GM19438 (cell line): ENCODE data around the gene UBAC2.

Experiments
- ATAC-seq: cut with Tn5 transposase; IDR thresholded peaks from one replicate; pipeline ENCODE4 v1.9.1; 2021; ENCODE audit warnings: low read depth; ENCODE audit not compliant: unreplicated experiment

The UBAC2 gene, protein sequence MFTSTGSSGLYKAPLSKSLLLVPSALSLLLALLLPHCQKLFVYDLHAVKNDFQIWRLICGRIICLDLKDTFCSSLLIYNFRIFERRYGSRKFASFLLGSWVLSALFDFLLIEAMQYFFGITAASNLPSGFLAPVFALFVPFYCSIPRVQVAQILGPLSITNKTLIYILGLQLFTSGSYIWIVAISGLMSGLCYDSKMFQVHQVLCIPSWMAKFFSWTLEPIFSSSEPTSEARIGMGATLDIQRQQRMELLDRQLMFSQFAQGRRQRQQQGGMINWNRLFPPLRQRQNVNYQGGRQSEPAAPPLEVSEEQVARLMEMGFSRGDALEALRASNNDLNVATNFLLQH

DNA sequence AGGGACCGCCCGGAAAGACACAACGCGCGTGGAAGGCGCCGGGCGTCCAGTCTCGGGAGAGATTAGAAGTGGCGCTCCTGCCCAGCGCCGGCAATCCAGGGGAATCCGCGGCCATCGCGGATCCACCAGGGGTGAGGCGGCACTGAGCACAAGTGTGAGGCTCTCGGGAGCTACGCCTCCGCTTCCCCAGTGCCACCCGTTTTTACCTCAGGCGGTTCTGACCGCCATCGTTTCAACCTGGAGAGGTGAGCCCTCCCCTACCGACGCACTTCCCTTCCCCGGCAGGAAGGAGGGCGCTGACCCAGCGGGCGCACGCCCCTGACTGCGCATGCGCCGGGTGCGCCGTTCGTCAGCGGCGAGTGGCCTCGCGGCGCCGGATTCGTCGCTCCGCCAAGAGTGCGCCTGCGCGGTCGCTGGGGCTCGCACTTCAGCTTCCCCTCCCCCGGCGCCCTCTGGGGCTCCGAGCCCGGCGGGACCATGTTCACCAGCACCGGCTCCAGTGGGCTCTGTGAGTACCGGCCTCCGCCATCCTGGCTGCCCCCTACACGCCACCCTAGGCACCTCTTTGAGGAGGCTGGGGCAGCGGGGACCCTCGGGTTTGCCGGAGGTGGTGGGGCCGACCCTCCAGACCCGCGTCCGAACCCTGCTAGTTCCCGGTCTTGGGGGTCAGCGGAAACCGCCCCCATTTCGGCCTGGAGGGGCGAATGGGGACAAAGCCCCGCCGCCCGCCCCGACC, at the start of gene UBAC2:
TSS of gene UBAC2 (plus strand) at position 423 of the 736 bp plus-strand sequence. CDS start at position 478, 55 bp downstream.
- peak; percentile 64 for ATAC-seq

DNA sequence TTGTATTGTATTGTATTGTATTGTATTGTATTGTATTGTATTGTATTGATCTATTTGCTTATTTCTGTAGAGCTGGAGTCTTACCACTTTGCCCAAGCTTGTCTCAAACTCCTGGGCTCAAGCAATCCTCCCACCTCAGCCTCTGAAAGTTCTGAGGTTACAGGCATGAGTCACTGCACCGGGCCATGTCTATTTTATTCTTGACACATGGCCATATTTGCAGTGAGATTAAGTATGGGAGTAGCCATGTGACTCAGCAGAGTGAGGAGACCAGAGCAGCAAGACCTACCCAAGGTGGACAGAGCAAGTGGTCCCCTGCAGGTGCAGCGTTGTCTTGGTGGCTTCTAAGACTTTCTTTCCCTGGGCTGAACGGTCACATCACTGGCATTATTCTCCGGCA, 49.1 kb upstream of the UBAC2 start:
- no peak for ATAC-seq

DNA sequence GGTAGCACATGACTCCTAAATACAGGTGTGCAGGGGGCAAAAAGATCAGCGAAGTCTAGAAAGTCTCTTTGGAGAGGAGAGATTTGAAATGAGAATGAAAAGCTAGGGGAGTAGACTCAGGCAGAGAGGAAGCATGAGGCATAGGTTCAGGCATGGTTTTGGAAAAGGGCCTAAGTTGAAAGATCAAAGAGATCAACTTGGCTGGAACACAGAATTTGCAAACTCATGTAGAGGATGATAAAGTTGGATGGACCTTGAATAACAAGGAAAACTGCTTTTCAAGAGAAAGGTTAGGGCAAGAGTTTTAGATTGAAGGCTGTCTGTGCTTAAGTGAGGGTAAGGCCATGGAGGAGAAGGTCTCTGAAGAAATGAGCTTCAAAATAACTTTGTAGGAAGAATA, 47.4 kb upstream of the UBAC2 start:
- no peak for ATAC-seq

DNA sequence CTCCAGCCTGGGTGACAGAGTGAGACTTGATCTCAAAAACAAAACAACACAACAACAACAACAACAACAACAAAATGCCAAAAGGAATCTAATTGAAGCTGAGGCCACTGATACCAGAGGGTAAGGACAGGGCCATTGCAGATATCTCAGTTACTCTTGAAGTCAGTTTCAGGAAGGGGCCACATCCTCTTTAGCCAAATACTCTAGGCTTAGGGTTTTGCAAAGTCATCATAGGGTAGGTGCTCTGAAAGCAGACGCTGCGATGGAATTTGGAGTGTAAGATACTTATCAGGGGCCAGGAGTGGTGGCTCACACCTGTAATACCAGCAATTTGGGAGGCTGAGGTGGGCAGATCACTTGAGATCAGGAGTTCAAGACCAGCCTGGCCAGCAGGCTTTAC, 46.6 kb upstream of the UBAC2 start:
- no peak for ATAC-seq

DNA sequence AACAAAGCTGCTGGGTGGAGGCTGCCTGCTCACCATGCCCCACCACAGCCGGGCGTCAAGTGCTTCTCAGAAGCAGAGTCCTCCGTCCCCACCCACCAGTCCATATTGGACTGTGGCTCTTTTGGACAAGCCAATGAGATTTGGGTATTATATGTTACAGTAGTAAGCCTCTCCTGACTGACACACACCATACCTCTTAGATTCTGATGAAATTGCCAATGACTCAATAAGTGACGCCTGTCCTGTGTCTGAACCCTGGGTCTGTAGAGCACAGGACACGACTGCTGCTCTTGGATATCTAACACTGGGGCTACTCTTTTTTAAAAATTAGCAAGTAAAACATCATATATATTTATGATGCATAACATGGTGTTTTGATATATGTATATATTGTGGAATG, 44.8 kb upstream of the UBAC2 start:
- ATAC-seq: no peak

DNA sequence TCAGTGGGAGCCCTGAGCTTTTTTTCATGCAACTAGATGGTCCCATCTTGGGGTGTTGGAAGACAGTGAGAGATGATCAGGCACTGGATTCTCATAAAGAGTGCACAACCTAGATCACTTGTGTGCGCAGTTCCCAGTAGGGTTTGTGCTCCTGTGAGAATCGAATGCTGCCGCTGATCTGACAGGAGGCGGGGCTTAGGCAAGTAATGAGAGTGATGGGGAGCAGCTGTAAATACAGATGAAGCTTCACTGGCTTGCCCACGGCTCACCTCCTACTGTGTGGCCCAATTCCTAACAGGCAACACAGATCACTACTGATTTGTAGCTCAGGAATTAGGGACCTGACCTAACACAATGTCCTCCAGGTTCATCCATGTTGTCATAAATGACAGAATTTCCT, 43.6 kb upstream of the UBAC2 start:
- no peak for ATAC-seq

DNA sequence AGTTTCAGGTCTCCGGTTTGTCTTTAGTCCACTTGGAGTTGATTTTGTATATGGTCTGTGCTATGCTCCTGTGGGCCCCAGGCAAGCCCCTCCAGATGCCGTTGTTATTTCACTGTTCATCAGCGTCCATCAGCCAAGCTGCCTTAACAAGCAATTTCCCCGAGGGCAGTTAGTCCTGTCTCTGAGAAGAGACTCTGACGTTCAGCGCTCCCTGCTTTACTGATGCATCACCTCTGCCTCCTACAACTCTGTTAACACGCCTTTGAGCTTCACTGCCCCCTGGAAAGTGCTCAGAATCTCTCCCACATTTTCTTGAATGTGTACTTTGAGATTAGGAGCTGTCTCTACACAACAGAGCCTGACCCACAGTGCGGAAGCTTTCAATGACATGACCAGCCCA, 41.8 kb upstream of the UBAC2 start:
- ATAC-seq: no peak

DNA sequence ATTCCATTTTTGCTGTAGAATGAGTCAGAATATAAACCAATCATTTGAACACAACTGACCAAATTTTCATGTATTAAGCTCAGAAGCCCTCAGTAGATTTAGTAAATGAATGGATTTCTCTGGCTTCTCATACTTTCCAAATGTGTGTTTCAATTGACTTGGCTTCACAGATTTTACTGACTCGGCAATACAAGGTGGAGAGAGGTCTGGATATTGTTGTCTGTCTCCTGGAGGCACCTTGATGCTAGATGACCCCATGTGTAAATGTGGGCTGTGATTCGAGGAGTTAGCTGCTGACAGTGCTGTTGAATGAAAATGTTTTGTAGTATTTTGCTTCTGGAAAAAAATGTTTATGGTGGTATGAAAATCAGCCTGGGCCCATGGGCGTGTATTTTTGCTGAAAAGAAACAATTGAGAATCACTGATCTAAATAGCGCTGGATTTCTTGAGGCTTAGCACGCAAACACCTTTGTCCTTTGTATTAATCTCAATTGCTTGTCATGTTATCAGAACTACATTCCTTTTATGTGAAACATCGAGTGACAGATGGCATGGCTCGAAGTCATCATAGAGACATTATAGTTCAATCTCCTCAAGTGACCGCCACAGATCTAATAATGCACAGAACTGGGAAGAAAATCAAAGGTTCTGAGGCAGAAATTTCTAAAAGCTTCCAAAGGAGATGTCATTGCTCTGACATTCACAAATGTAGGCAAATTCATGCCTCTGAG, 41.2 kb upstream of the UBAC2 start:
- no peak for ATAC-seq

DNA sequence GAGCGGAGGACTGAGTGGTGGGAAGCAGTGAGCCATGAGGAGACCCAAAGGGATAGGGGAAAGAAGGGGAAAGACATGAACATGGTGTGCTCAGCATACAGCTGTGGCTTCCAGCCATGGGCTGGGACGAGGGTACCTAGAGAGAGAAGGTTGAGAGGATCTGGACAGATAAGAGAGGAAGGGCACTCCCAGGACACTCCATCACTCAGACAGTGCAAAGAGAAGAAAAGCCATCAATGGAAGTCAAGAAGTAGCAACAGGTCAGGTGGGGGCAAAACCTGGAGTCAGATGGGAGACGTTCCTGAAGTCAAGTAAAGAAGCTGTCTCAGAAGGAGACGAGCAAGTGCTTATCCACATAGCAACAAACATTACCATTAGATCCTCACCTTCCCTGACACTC, 40.2 kb upstream of the UBAC2 start:
- no peak for ATAC-seq

DNA sequence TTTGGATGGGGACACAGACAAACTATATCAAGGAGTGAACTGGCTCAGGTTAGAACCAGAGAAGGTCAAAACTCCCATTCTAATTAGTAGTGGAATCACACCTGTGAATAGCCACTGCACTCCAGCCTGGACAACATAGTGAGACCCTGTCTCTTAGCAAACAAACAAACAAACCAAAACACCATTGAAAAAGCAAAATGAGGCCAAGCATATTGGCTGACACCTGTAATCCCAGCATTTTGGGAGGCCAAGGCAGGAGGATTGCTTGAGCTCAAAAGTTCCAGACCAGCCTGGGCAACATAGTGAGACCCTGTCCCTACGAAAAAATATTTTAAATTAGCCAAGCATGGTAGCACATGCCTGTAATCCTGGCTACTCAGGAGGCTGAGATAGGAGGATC, 39.1 kb upstream of the UBAC2 start:
- no peak for ATAC-seq

DNA sequence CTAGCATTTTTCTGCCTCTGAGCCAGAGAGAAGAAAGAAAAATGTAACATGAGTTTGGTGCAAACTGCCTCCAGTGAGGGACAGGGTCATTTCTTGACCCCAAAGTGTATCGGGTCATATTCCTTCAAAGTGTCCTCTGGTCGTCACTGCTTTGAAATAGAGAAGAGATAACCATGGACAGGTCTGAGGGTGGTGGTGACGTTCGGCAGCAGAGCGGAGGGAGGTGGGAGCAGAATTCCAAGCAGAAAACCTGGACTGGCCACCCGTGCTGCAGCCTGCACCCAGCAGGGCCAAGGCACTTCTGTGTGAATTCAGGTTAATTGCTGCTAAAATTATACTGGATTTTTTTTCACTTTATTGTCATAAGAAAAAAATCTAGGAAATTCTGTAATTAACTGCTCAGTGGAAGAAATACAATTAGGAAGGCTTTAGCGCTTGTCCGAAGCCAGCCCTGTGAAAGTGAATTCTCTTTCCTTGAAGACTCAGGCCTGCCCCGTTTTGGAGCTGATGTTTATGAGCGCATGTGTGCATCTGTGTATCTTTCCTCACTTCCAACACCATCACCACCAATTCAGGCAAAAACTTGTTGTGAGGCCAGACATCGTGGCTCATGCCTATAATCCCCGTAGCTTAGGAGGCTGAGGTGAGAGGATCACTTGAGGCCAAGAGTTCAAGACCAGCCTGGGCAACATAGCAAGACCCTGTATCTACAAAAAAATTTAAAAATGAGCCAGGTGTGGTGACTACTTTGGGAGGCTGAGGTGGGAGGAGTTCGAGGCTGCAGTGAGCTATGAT, 37.9 kb upstream of the UBAC2 start:
- no peak for ATAC-seq

DNA sequence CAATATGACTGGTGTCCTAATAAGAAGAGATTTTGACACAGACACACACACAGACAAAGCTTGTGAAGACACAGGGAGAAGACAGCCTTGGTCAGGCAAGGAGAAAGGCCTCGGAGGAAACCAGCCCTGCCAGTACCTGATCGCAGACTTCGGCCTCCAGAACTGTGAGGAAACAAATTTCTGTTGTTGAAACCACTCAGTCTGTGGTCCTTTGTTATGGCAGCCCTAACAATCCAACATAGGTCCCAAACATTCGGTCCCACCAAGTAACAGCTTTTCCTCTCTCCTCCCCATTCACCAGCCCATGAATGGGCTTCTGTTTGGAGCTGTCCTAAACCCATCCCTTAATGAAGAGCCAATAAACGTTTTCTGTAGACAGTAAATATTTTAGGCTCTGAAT, 36.4 kb upstream of the UBAC2 start:
- no peak for ATAC-seq

DNA sequence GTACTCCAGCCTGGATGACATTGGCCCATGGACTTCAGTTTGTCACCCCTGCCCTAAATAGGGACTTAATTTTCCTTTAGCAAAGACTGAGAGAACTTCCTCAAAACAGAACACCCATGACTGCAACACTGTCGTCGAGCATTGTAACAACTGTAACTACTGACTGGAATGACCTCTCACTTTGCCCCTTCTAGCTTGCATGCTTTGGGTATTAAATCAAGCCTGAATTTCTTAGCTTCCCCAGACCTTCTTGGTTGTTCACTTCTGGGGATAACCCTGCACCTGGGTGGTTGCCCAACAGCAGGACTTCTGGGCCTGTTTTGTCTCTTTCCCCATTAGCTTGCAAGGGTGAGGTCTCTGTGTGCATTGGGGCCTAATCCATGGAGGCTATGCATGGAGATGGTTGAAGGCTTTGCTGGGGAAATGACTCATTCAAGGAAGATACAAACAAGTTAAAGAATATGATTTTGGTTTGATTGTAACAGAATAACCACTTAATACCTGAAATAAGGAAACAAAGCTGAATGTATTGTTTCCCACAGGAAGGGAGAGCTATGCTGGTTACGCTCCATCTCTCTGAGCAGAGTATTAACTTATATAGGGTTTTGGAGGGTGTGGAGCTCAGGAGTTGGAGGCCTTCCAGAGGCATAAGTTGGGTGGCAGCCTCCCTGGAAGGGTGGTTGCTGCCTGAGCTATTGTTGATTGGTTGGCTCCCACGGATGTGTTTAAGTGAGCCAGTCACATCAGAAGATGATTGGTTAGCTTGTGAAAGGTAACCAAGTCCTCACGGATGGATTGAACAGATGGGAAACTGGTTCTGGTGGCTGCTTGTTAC, 34.7 kb upstream of the UBAC2 start:
- ATAC-seq: no peak

DNA sequence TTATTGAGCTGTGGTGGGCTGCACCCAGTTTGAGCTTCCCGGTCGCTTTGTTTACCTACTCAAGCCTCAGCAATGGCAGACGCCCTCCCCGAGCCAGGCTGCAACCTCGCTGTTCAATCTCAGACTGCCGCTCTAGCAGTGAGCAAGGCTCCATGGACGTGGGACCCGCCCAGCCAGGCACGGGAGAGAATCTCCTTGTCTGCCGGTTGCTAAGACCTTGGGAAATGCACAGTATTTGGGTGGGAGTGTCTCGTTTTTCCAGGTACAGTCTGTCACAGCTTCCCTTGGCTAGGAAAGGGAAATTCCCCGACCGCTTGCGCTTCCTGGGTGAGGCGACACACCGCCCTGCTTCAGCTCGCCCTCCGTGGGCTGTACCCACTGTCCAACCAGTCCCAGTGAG, 27.7 kb upstream of the UBAC2 start:
- no peak for ATAC-seq

DNA sequence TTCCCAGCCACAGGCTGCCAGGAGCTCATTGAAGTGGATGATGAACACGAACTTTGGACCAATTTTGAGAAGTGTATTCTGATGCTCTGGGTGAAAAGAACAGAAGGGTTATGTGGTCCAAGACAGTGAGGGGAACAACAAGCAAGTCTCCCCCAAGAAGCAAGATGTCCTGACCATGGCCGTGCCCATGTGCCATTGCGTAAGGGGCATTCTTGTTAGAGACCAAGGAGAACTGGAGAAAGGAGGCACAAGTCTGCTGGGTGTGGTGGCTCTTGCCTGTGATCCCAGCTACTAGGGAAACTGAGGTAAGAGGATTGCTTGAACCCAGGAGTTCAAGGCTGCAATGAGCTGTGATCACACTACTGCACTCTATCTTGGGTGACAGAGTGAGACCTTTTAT, 27.0 kb upstream of the UBAC2 start:
- no peak for ATAC-seq

DNA sequence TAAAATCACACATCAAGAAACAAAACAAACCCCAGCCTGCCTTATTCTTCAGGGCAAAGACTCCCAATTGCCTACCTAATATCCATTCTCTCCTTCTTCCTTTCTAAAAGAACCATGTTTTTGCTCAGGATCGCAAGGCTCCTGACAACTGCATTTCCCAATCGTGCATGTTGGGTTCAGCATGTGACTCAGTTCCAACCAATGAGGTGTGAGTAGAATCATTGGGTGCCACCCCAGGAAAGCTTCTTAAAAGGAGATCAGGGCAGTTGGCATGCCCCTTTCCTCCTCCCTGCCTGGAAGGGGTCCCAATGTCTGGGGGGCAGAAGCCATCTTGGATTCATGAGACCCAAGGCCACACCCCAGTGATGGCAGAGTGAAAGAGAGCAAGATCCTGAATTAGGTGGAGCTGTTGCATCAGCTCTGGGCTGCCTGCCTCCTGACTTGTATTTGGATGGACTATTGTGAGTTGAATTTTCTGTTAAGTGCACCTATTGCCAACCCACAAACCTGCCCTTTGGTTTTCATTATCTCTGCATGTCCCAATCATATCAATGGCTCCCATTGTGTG, 26.0 kb upstream of the UBAC2 start:
- no peak for ATAC-seq

DNA sequence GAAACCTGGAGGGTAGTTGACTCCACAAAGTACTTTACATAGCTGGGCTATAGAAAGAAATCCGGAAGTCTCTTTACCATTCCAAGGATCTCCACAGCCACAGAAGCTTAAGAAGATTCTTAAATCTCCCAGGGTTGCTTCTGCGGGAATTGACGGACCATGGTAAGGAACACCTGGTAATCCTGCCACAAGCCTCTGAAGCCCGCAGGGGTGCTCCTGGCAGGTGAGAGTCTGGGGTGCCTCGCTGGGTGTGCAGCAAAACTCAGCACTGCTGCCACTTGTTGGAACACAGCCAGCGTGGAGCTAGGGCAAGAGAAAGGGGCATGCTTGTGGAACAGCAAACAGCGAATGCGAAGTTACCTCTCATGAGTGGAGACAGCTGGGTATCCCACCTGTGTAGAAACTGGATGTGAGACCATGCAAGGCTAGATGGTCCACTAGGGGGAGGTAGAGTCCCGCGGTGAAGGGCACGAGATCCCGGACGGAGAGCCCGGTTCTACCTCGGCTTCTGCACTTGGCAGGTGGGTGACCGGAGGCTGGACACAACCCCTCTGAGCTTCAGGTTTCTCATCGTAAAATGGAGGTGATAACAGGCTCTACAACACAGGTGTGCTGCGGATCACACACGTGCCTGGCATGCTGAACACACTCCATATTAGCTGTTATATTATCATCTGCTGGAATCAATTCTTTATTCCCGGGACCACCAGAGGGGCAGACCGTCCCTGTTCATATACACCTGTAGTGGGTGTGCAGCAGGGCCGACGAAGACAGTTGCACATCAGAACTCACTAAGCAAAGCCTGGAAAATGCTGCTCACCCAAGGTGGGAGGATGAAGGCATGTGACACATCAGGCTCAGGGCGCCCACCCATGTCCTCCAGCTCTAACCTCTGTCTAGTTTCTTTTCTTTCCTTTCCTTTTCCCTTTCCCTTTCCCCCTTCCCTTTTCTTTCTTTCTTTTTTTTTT, 24.1 kb upstream of the UBAC2 start:
- peak; percentile 76 for ATAC-seq

DNA sequence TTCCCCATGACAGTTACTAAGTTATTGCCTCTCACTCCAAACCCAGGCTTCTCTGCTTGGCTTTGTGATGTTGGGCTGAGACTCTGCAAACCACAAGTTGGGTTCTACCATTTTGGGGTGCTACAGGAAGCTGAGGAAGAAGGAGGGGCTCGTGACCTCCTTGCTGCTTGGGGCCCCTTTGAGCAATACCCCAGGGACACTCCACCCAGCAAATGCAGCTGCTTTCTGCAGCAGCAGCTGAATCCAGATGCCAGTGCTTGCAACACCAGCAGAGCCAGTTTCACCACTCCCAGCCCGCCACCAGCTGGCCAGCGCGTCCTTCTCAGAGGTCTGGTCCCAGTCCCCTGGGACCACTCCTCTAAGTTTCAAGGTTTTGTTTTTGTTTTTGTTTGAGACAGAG, 22.0 kb upstream of the UBAC2 start:
- ATAC-seq: no peak
